HUES64 (cell line): Measurements from ENCODE around the gene MRFAP1L1.
"Not testable (repeated sequence)": the region's sequence is repeated elsewhere in the genome, so short reads cannot be mapped to it uniquely, and the experiment has no call there.

Experiments
- H3K27ac ChIP-seq: 2 replicates; pipeline ENCODE4 v1.7.0; 2013; ENCODE audit warnings: low read depth, low read length, inconsistent platforms
- H3K27me3 ChIP-seq: 2 replicates; pipeline ENCODE4 v1.6.1; 2013; ENCODE audit warnings: mild to moderate bottlenecking, low read length; ENCODE audit not compliant: insufficient read depth
- H3K36me3 ChIP-seq: 2 replicates; pipeline ENCODE4 v1.6.1; 2013; ENCODE audit warnings: mild to moderate bottlenecking, low read length; ENCODE audit not compliant: insufficient read depth
- H3K4me1 ChIP-seq: 2 replicates; pipeline ENCODE4 v1.6.1; 2013; ENCODE audit warnings: mild to moderate bottlenecking, low read length, moderate library complexity; ENCODE audit not compliant: insufficient read depth
- H3K4me3 ChIP-seq: 2 replicates; pipeline ENCODE4 v1.5.1; 2013; ENCODE audit warnings: mild to moderate bottlenecking, low read length, moderate library complexity
- H3K9ac ChIP-seq: 2 replicates; pipeline ENCODE4 v1.6.1; 2013; ENCODE audit warnings: mild to moderate bottlenecking, low read depth, low read length
- H3K9me3 ChIP-seq: 2 replicates; pipeline ENCODE4 v1.6.1; 2013; ENCODE audit warnings: low read depth, low read length; ENCODE audit not compliant: insufficient read depth
- WGBS: fragments of 150-250, 120-280 bp; methylation state at CpG from one replicate; pipeline ENCODE4 v1.1.7; 2013; ENCODE audit warnings: missing lambda C conversion rate; 5-methylcytosine and 5-hydroxymethylcytosine counted together

The MRFAP1L1 gene

DNA sequence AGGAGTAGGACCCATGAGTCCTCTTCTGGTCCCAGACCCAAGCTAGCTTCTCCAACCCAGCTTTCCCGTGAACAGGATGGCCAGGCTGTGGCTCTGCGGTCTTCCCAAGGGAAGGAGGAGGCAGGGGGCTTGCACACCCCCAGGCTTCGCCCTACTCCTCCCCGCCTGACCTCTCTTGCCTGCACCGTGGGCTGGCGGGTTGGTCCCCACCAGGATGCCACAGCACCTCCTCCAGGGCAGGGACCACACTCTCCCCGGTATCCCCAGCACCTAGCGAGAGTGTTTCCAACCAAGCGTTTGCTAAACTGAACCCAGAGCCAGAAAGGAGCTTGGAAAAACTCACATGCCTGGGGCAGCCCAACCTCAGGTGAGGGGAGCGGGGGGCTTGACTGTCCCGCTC, 25.0 kb downstream of the MRFAP1L1 start:
- H3K4me1 ChIP-seq = peaks cover 14% of the 10 kb centered on the region
- H3K36me3 ChIP-seq = no peaks in the 10 kb centered on the region
- H3K27me3 ChIP-seq = no peaks in the 10 kb centered on the region
- no peak overlapping the region for H3K27ac ChIP-seq
- peaks cover 2% of the 10 kb centered on the region; the same call in 1 of the 2 replicates for H3K9me3 ChIP-seq
- 90% methylated on average over 11 of the region's 11 CpGs for WGBS
- H3K4me3 ChIP-seq = no peak overlapping the region
- H3K9ac ChIP-seq = no peak overlapping the region

DNA sequence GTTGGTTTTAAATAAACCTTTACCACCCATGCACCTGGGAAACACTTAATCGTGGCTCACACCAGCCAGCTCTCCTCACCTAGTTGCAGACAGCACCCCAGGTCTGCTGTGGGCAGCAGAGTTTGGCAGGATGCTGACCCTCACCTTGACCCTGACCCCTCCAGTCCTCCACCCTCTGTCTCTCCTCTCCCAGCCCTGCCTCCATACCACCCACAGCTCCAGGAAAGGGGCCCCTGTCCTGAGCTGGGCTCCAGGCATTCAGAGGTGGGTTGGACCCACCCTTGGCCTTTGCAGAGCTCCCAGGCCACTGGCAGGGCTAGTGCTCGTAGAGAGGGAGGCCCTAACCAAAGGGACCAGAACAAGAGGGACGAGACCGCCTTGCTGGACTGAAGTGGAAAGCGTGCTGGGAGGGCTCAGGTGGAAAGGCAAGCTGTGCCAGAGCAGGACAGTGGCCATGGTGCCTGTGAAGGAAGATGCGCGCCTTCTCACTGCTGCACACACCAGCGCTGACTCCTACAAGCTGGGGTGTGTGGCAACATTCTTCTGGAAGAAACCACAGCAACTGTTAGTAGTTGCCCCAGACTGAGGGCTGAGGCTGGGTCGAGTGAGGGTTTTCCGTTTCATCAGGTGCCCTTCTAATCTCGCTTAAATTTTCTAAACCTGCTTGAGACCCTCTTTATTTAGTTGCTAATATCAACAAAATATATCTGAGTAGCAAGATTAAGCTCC, 26.6 kb downstream of the MRFAP1L1 start:
- WGBS = 93% methylated on average over 11 of the region's 11 CpGs
- no peak overlapping the region for H3K4me3 ChIP-seq
- H3K36me3 ChIP-seq = no peaks in the 10 kb centered on the region
- no peak overlapping the region for H3K27ac ChIP-seq
- H3K9ac ChIP-seq = no peak overlapping the region
- peaks cover 2% of the 10 kb centered on the region; the same call in 1 of the 2 replicates for H3K9me3 ChIP-seq
- no peaks in the 10 kb centered on the region for H3K27me3 ChIP-seq
- no peaks in the 10 kb centered on the region; the same call in 1 of the 2 replicates for H3K4me1 ChIP-seq

DNA sequence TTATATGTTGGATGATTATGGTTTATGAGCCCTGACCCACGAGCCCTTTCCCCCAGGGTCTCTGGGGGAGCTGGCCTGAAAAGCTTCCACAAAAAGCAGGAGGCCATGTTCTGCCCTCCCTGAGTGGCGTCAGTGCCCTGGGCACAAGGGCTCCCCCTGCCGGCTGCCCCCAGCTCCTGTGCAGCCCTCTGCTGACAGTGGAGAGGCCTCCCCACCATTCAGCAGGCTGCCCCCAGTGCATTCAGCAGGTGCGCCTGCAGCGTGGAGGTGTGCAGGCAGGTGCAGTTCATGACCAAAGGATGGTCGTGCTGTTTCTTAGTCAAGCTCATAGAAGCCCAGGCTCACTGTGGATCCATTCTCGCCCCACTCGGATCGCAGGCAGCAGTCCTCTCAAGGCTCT, 28.5 kb downstream of the MRFAP1L1 start:
- no peaks in the 10 kb centered on the region for H3K27me3 ChIP-seq
- no peak overlapping the region for H3K9ac ChIP-seq
- no peak overlapping the region for H3K4me3 ChIP-seq
- H3K4me1 ChIP-seq = no peaks in the 10 kb centered on the region
- 91% methylated on average over 9 of the region's 9 CpGs for WGBS
- peaks cover 11% of the 10 kb centered on the region for H3K36me3 ChIP-seq
- no peak overlapping the region for H3K27ac ChIP-seq
- H3K9me3 ChIP-seq = no peaks in the 10 kb centered on the region

DNA sequence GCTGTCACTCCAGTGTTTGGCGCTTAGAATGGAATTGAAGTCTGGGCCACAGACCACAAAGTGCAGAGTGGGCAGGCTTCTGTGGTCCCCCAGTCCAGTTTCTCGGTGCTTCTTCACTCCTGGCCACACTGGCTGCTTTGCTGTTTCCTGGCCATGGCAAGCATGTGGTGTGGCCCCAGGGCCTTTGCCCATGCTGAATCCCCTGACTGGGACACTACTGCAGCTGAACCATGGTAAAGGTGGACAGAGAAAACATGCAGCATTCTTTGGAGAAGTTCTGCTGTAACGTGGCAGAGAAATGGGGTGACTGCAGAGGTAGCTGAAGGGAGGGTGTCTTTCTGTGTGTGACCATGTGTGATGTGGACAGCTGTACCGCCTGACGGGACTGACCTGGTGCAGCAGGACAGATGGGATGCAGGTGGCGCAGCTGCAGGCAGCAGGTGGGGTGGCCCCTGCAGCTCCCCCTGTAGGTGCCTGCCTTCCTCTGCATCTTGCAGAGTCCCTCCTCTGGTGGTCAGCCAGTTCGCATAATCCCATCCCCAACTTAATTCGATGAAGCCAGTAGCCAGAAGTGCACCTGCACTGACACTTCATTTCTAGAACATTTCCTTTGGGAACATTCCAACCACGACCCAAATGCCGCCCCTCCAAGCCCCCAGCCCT, 29.2 kb downstream of the MRFAP1L1 start:
- H3K27ac ChIP-seq = no peak overlapping the region
- H3K4me3 ChIP-seq = no peak overlapping the region
- 84% methylated on average over 10 of the region's 10 CpGs for WGBS
- no peaks in the 10 kb centered on the region for H3K27me3 ChIP-seq
- no peaks in the 10 kb centered on the region for H3K9me3 ChIP-seq
- H3K4me1 ChIP-seq = peaks cover 6% of the 10 kb centered on the region; the same call in 1 of the 2 replicates
- no peak overlapping the region for H3K9ac ChIP-seq
- peaks cover 18% of the 10 kb centered on the region for H3K36me3 ChIP-seq

DNA sequence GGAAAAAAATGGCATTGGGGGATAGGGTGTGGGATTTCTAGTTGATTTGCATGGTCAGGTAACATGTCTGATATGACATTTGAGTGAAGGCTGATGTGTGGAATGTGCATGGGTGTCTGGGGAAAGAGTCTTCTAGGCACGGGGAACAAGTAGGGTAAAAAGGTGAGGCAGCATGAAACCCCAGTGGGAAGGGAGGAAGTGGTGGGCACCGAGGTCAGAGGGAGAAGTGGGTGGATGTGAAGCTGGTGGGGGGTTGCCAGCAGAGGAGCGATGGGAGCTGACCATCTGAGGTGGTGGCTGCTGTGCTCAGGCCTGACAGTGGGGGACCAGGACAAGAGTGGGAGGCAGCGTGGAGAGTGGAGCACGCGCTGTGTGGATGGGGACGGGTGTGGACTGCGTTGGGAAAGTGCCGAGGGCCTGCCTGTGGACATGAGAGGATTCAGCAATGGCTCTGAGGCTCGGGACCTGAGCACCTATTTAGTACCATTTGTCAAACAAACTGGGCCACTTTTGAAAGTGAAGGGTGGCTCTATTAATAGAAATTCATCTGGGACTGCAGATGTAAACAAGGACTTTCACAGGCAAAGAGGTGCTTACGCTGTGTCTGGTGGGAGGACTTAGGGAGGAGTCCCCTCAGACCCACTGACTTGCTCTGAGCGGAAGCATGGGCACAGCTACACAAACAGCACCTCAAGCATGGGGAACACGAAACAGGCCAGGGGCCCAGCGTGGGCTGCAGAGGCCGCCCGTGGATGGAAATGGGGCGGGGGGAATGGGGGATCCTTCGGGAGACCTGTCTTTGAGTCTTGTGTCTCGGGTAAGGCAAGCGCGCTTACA, 32.7 kb downstream of the MRFAP1L1 start:
- H3K27me3 ChIP-seq = no peaks in the 10 kb centered on the region
- peaks cover 14% of the 10 kb centered on the region; the same call in 1 of the 2 replicates for H3K4me1 ChIP-seq
- H3K9me3 ChIP-seq = no peaks in the 10 kb centered on the region
- WGBS = 94% methylated on average over 19 of the region's 21 CpGs
- H3K4me3 ChIP-seq = no peak overlapping the region
- H3K27ac ChIP-seq = no peak overlapping the region
- peaks cover 24% of the 10 kb centered on the region for H3K36me3 ChIP-seq
- H3K9ac ChIP-seq = no peak overlapping the region

DNA sequence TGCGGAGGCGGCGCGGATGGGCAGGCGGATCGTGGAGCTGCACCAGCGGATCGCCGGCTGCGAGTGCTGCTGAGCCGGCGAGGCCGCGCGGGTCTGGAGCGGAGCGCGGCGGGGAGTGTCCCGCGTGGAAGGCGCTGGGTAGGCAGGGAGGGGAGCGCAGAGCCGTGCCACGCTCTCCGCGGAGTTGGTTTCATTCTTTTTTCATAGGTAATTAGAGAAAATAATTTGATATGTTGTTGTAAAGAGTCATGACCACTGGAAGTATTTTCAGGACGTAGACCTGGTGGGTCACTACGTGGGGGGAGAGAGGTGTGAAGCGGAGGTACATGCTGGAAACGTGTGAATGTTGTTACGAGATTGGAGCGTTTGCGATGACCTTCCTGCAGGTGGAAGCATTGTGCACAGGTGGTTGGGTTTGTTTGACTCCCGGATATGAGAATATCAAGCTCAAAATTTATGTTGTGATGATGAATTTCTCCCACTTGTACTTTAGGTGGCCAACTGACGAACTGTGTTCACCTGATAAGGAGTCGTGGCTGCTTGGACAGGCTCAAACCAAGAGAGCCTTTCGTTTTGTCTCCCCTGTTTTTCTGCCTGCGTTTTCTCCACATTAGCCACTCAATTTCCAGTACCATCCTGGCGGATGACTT, 35.0 kb downstream of the MRFAP1L1 start:
- H3K27ac ChIP-seq = peak overlapping the region; percentile 42; the same call in 1 of the 2 replicates
- H3K4me3 ChIP-seq = peak overlapping the region; percentile 88
- no peaks in the 10 kb centered on the region for H3K9me3 ChIP-seq
- H3K4me1 ChIP-seq = peaks cover 14% of the 10 kb centered on the region; the same call in 1 of the 2 replicates
- H3K36me3 ChIP-seq = peaks cover 24% of the 10 kb centered on the region
- WGBS = 9% methylated on average over 40 of the region's 40 CpGs
- H3K27me3 ChIP-seq = no peaks in the 10 kb centered on the region
- peak overlapping the region; percentile 69 for H3K9ac ChIP-seq

DNA sequence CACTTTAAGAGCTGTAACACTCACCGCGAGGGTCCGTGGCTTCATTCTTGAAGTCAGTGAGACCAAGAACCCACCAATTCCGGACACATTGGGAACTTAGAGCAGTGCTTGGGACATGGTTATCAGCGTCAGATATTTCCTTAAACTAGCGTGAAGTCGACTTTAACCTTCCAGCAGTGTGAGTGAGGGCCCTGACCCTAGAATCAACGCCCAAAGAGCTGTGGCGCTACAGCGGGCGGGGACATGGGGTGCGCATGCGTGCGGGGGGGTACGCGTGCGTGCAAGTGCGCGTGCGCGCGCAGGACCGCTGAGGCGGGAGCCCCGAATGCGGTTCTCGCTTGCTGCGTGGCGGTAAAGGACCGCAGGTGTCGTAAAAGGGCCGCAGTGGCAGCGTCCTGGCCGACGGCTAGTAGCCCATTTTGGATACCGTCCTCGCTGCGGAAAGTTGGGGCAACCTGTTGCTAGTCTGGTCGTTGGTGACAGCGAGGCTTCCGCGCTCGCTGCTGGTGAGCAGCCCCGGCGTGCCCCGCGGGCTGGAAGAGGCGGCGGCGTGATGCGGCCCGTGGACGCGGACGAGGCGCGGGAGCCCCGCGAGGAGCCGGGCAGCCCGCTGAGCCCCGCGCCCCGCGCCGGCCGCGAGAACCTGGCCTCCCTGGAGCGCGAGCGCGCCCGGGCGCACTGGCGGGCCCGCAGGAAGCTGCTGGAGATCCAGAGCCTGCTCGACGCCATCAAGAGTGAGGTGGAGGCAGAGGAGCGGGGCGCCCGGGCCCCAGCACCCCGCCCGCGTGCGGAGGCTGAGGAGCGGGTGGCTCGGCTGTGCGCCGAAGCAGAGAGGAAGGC, 35.8 kb downstream of the MRFAP1L1 start:
- Histone ChIP-seq H3K27me3 (no peaks in the 10 kb centered on the region), H3K9ac (peak overlapping the region; percentile 69), H3K27ac (peak overlapping the region; percentile 42), H3K9me3 (no peaks in the 10 kb centered on the region), H3K36me3 (peaks cover 24% of the 10 kb centered on the region), H3K4me3 (peak overlapping the region; percentile 88), H3K4me1 (peaks cover 14% of the 10 kb centered on the region; the same call in 1 of the 2 replicates)
- 2% methylated on average over 89 of the region's 89 CpGs for WGBS

DNA sequence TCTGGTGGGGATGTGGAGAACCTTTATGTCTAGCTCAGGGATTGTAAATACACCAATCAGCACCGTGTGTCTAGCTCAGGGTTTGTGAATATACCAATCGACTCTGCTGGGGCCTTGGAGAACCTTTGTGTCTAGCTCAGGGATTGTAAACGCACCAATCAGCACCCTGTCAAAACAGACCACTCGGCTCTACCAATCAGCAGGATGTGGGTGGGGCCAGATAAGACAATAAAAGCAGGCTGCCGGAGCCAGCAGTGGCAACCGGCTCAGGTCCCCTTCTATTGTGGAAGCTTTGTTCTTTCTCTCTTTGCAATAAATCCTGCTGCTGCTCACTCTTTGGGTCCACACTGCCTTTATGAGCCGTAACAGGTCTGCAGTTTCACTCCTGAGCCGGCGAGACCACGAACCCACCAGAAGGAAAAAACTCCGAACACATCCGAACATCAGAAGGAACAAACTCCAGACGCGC, 36.4 kb downstream of the MRFAP1L1 start:
- H3K27me3 ChIP-seq, H3K27ac ChIP-seq, H3K9me3 ChIP-seq: not testable (repeated sequence)
- Histone ChIP-seq H3K36me3 (peaks cover 24% of the 10 kb centered on the region), H3K9ac (peak overlapping the region; percentile 38; the same call in 1 of the 2 replicates), H3K4me3 (peak overlapping the region; percentile 88), H3K4me1 (peaks cover 14% of the 10 kb centered on the region; the same call in 1 of the 2 replicates)
- WGBS = 71% methylated on average over 14 of the region's 14 CpGs

DNA sequence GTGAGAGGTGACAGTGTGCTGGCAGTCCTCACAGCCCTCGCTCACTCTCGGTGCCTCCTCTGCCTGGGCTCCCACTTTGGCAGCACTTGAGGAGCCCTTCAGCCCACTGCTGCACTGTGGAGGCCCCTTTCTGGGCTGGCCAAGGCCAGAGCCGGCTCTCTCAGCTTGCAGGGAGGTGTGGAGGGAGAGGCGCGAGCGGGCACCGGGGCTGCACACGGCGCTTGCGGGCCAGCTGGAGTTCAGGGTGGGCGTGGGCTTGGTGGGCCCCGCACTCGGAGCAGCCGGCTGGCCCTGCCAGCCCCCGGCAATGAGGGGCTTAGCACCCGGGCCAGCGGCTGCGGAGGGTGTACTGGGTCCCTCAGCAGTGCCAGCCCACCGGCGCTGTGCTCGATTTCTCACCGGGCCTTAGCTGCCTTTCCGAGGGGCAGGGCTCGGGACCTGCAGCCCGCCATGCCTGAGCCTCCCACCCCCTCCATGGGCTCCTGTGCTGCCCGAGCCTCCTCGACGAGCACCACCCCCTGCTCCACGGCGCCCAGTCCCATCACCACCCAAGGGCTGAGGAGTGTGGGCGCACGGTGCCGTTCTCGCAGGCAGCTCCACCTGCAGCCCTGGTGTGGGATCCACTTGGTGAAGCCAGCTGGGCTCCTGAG, 37.0 kb downstream of the MRFAP1L1 start:
- not testable (repeated sequence) for H3K27ac ChIP-seq, H3K27me3 ChIP-seq, H3K9ac ChIP-seq, H3K9me3 ChIP-seq, H3K4me3 ChIP-seq
- WGBS = 96% methylated on average over 34 of the region's 34 CpGs
- Histone ChIP-seq H3K4me1 (peaks cover 14% of the 10 kb centered on the region; the same call in 1 of the 2 replicates), H3K36me3 (peaks cover 23% of the 10 kb centered on the region)
